AG04449 (cell line): ENCODE data around the gene AJUBA.

Source experiments
- CTCF ChIA-PET: fragments of 350-600 bp; formaldehyde crosslinking; extraction: SDS; loops from one replicate; lab custom pipeline; 2021; ENCODE audit warnings: antibody characterized with exemption; lab: Yijun Ruan, JAX
- POLR2A ChIA-PET: fragments of 400-600, 350-600 bp; formaldehyde crosslinking; extraction: SDS; loops from one replicate; lab custom pipeline; 2020; ENCODE audit warnings: antibody characterized with exemption, inconsistent platforms; lab: Yijun Ruan, JAX
- DNase-seq: peaks from one replicate; pipeline ENCODE4 v3.0.0-alpha.2; 2010; ENCODE audit warnings: low read depth, low spot score
- H3K4me3 ChIP-seq: 2 replicates; pipeline ENCODE4 v1.5.1; 2011; ENCODE audit warnings: low read depth, mild to moderate bottlenecking, control low read depth, low read length
- CTCF ChIP-seq: IDR thresholded peaks from one replicate; pipeline ENCODE4 v1.5.1; 2011; ENCODE audit warnings: mild to moderate bottlenecking, moderate library complexity, low read length, control low read depth, inconsistent platforms; ENCODE audit not compliant: insufficient read depth; ENCODE audit errors: missing control alignments

Gene AJUBA

GRCh38 chr14:22986508-22987054, 4.2 kb upstream of the AJUBA start:
- TF ChIP-seq CTCF = peak; percentile 79
- CTCF ChIA-PET = interaction anchor here (0.6 to 32.7 kb wide), 62 partner anchors 9 to 602 kb away, joined by 3 to 1423 read pairs (median 6); partner anchors contain the start of genes ACIN1, C14orf119, CDH24 and CEBPE
- POLR2A ChIA-PET = interaction anchor here (0.6 to 1.4 kb wide), 8 partner anchors 8 to 108 kb away, joined by 3 to 7 read pairs (median 4); partner anchors contain the start of genes ACIN1, C14orf119 and PRMT5
- H3K4me3 ChIP-seq = no peak overlapping the region
- DNase-seq = peak; percentile 49

DNA sequence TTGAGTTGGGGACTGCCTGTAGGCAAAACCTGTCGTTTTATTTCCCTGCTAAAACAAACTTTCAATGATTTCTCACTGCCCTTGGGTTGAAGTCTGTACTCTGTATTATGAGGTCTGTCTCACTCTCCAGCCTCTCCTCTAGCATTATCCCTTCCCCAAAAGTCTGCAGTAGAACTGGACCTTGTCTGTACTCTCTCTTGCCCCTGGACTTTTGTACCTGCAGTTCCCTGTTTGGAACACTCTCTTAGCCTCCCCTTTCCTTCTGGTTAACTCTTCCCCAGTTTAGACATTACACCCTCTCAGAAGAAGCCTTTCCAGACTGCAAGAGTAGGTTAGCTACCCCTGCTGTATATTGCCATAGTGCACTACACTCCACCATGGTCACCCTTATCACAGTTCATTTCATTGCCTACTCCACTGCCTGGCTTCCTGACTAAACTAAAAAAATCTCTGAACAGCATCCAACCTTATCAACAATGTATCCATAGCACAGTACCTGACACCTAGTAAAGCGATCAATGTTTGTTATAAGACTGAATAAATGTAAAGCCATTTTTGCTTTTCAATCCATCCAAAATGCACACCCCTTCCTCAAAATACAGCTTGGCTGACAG, 3.6 kb upstream of the AJUBA start:
- DNase-seq = no peak
- POLR2A ChIA-PET = interaction anchor here (0.6 to 1.4 kb wide), 8 partner anchors 8 to 109 kb away, joined by 3 to 7 read pairs (median 4); partner anchors contain the start of genes ACIN1, C14orf119 and PRMT5
- CTCF ChIA-PET = interaction anchor here (0.6 to 32.7 kb wide), 64 partner anchors 9 to 601 kb away, joined by 3 to 1423 read pairs (median 6); partner anchors contain the start of genes ACIN1, C14orf119, CDH24 and CEBPE
- no peak for TF ChIP-seq CTCF
- H3K4me3 ChIP-seq = no peak overlapping the region

DNA sequence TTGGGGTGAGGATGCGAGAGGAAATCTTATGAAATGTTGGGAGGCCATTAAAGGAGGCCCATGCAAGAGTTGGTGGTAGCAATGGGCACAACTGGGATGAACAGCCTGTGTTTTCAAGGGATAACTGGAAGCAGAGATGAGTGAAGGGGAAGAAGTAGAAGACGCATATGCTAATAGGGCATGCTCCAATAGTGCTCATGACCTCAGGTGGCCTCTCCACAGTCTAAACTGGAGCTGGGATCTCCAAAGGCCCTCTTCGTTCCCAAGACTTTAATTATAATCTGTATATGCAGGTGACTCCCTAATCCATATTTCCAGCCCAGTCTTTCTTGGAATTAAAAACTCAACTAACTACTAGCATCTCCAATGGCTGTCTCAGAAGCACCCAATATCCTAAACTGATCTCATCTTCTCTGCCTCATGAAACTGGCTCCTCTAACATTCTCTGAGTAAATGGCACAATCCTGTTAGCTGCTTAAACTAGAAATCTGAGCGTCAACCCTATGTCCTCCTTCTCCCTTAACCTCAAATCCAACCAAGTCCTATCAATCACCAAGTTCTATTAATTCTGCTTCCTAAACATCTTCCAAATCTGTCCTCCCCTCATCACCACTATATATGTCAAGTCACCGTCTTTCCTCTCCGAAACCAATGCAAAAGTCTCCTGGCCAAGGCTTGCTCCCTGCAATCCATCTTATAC, 2.8 kb upstream of the AJUBA start:
- no peak for DNase-seq
- no peak overlapping the region for H3K4me3 ChIP-seq
- CTCF ChIA-PET = interaction anchor here (1.1 to 32.7 kb wide), 34 partner anchors 10 to 599 kb away, joined by 3 to 1423 read pairs (median 12); partner anchors contain the start of genes ACIN1, C14orf119, CDH24 and HAUS4
- POLR2A ChIA-PET = interaction anchor here (0.8 kb wide), 1 partner anchor 11 kb away, joined by 4 read pairs; no protein-coding TSS in a partner anchor
- TF ChIP-seq CTCF = no peak

GRCh38 chr14:22981876-22982476, 375 bp downstream of the AJUBA start:
- ChIA-PET POLR2A (interaction anchor here (1.0 to 3.4 kb wide), 8 partner anchors 9 to 113 kb away, joined by 3 to 24 read pairs (median 6); partner anchors contain the start of genes ACIN1, C14orf119, HAUS4 and PRMT5), CTCF (interaction anchor here (0.7 to 32.7 kb wide), 22 partner anchors 8 to 426 kb away, joined by 3 to 1423 read pairs (median 7); partner anchors contain the start of genes CDH24, HAUS4, PRMT5 and PSMB11)
- DNase-seq = no peak
- peak overlapping the region; percentile 91 for H3K4me3 ChIP-seq
- TF ChIP-seq CTCF = no peak

GRCh38 chr14:22981090-22981875, 1.1 kb downstream of the AJUBA start:
- DNase-seq = no peak
- ChIA-PET CTCF (interaction anchor here (0.7 to 32.7 kb wide), 15 partner anchors 7 to 425 kb away, joined by 4 to 1423 read pairs (median 43); partner anchors contain the start of genes CDH24, HAUS4, PRMT5 and PSMB11), POLR2A (interaction anchor here (0.7 to 3.4 kb wide), 4 partner anchors 25 to 114 kb away, joined by 3 to 24 read pairs (median 7); partner anchors contain the start of genes ACIN1, C14orf119, HAUS4 and PRMT5)
- H3K4me3 ChIP-seq = peak overlapping the region; percentile 91
- TF ChIP-seq CTCF = no peak
